ENCODE results near the gene MESD. TPM values are rescaled to one million over a fixed set of nuclear protein-coding genes. Genes with fewer than 3 reads are reported as not detected.

The MESD gene
- polyA plus RNA-seq, 1 donor from 2014 or later = 16.3 TPM

GRCh38 chr15:81037952-81038743, 48.5 kb upstream of the MESD start:
- Histone ChIP-seq H3K9me2 (ENCODE audit: insufficient read depth, low read length) (no peaks in the 10 kb centered on the region), H3K4me3 (ENCODE audit: low read length) (no peak overlapping the region), H3K79me2 (replicated peaks; ENCODE audit: insufficient read depth, low read length) (no peaks in the 10 kb centered on the region), H4K20me1 (ENCODE audit: insufficient read depth) (no peaks in the 10 kb centered on the region), H3K9ac (ENCODE audit: low read length) (no peak overlapping the region), H3K4me2 (ENCODE audit: low read length) (no peak overlapping the region), H3K36me3 (ENCODE audit: insufficient read depth, low read length) (no peaks in the 10 kb centered on the region), H2AFZ (ENCODE audit: low read depth, low read length) (no peak overlapping the region), H3K9me3 (ENCODE audit: low read length) (no peaks in the 10 kb centered on the region), H3K27ac (ENCODE audit: low read length) (no peak overlapping the region), H3K27me3 (ENCODE audit: insufficient read depth, low read depth, low read length) (no peaks in the 10 kb centered on the region), H3F3A (ENCODE audit: insufficient read depth, low read length, poor library complexity, severe bottlenecking) (no peaks in the 10 kb centered on the region)
- TF ChIP-seq CTCF (IDR thresholded peaks at IDR 0.05; ENCODE audit: poor library complexity, severe bottlenecking) (no peak), RAD21 (conservative IDR thresholded peaks at IDR 0.05) (no peak), EP300 (conservative IDR thresholded peaks at IDR 0.05; ENCODE audit: poor library complexity, severe bottlenecking) (no peak), EZH2 (IDR thresholded peaks at IDR 0.05; ENCODE audit: borderline replicate concordance, insufficient read depth, low read length, poor library complexity, severe bottlenecking) (no peak), SMC3 (conservative IDR thresholded peaks at IDR 0.05; ENCODE audit: poor library complexity) (no peak), POLR2AphosphoS5 (IDR thresholded peaks at IDR 0.05) (no peak), MXI1 (conservative IDR thresholded peaks at IDR 0.05; ENCODE audit: poor library complexity, severe bottlenecking) (no peak), TAF1 (IDR thresholded peaks at IDR 0.05; ENCODE audit: low read depth) (no peak)
- TF ChIP-seq, protein P1, sequence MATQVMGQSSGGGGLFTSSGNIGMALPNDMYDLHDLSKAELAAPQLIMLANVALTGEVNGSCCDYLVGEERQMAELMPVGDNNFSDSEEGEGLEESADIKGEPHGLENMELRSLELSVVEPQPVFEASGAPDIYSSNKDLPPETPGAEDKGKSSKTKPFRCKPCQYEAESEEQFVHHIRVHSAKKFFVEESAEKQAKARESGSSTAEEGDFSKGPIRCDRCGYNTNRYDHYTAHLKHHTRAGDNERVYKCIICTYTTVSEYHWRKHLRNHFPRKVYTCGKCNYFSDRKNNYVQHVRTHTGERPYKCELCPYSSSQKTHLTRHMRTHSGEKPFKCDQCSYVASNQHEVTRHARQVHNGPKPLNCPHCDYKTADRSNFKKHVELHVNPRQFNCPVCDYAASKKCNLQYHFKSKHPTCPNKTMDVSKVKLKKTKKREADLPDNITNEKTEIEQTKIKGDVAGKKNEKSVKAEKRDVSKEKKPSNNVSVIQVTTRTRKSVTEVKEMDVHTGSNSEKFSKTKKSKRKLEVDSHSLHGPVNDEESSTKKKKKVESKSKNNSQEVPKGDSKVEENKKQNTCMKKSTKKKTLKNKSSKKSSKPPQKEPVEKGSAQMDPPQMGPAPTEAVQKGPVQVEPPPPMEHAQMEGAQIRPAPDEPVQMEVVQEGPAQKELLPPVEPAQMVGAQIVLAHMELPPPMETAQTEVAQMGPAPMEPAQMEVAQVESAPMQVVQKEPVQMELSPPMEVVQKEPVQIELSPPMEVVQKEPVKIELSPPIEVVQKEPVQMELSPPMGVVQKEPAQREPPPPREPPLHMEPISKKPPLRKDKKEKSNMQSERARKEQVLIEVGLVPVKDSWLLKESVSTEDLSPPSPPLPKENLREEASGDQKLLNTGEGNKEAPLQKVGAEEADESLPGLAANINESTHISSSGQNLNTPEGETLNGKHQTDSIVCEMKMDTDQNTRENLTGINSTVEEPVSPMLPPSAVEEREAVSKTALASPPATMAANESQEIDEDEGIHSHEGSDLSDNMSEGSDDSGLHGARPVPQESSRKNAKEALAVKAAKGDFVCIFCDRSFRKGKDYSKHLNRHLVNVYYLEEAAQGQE (IDR thresholded peaks at IDR 0.05; ENCODE audit: borderline replicate concordance) = no peak

DNA sequence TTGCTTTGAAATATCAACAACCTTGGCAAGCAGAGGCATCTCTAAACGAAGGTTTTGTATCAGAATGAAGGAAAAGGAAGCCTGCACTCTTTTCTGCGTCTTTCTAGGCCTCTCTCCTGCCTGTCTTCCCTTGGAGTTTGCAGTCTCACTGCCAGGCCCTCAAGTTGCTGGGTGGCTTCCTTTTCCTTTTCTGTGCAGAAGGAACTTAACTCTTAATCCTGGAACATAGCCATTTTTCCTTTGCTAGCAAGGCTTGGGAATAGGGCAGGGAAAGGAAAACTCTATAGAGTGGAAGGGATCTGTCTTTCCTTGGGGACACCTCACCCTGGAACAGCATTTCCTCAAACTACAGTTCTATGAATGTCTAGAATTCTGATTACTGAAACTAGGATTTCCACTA, 43.9 kb upstream of the MESD start:
- no peak overlapping the region for H3K4me3 ChIP-seq (ENCODE audit: low read length)
- H3K27me3 ChIP-seq (ENCODE audit: insufficient read depth, low read depth, low read length) = no peaks in the 10 kb centered on the region
- no peak overlapping the region for H3K27ac ChIP-seq (ENCODE audit: low read length)
- no peaks in the 10 kb centered on the region for H3K9me2 ChIP-seq (ENCODE audit: insufficient read depth, low read length)
- TF ChIP-seq RAD21 (conservative IDR thresholded peaks at IDR 0.05) = no peak
- TF ChIP-seq MXI1 (conservative IDR thresholded peaks at IDR 0.05; ENCODE audit: poor library complexity, severe bottlenecking) = no peak
- TF ChIP-seq SMC3 (conservative IDR thresholded peaks at IDR 0.05; ENCODE audit: poor library complexity) = no peak
- TF ChIP-seq POLR2AphosphoS5 (IDR thresholded peaks at IDR 0.05) = no peak
- TF ChIP-seq TAF1 (IDR thresholded peaks at IDR 0.05; ENCODE audit: low read depth) = no peak
- TF ChIP-seq EP300 (conservative IDR thresholded peaks at IDR 0.05; ENCODE audit: poor library complexity, severe bottlenecking) = no peak
- TF ChIP-seq CTCF (IDR thresholded peaks at IDR 0.05; ENCODE audit: poor library complexity, severe bottlenecking) = no peak
- TF ChIP-seq, protein P1 (IDR thresholded peaks at IDR 0.05; ENCODE audit: borderline replicate concordance) = no peak
- TF ChIP-seq EZH2 (IDR thresholded peaks at IDR 0.05; ENCODE audit: borderline replicate concordance, insufficient read depth, low read length, poor library complexity, severe bottlenecking) = no peak
- H3F3A ChIP-seq (ENCODE audit: insufficient read depth, low read length, poor library complexity, severe bottlenecking) = no peaks in the 10 kb centered on the region
- no peak overlapping the region for H3K4me2 ChIP-seq (ENCODE audit: low read length)
- H3K9me3 ChIP-seq (ENCODE audit: low read length) = no peaks in the 10 kb centered on the region
- H3K36me3 ChIP-seq (ENCODE audit: insufficient read depth, low read length) = no peaks in the 10 kb centered on the region
- H3K79me2 ChIP-seq (replicated peaks; ENCODE audit: insufficient read depth, low read length) = no peaks in the 10 kb centered on the region
- H4K20me1 ChIP-seq (ENCODE audit: insufficient read depth) = no peaks in the 10 kb centered on the region
- H3K9ac ChIP-seq (ENCODE audit: low read length) = no peak overlapping the region
- no peak overlapping the region for H2AFZ ChIP-seq (ENCODE audit: low read depth, low read length)
